Body of pancreas (tissue), 4 donors: Measurements from ENCODE around the gene AFF3. TPM values are rescaled to one million over a fixed set of nuclear protein-coding genes. Genes with fewer than 3 reads are reported as not detected.

ENCODE experiments used
- ATAC-seq: fragments of 150-250 bp; one replicate; pipeline ENCODE4 v1.9.1; 2016
- DNase-seq, 4 donors: peaks; one replicate each; pipeline ENCODE4 v3.0.0-alpha.2; 2019
- H3K27ac ChIP-seq, 4 donors: fragments of 200-600 bp; sonication (generic); 1 replicate in 3 of 4; 2 replicates in 1 of 4; pipeline versions ENCODE4 v1.5.1 to v1.6.1; 2016 to 2019; ENCODE audit warnings: mild to moderate bottlenecking in 1 of 4, mixed read lengths in 1 of 4, moderate library complexity in 1 of 4
- H3K27me3 ChIP-seq, 2 donors: fragments of 200-600 bp; sonication (generic); one replicate each; pipeline ENCODE4 v1.6.0; 2016; ENCODE audit warnings: mild to moderate bottlenecking in 1 of 2
- H3K36me3 ChIP-seq, 2 donors: fragments of 200-600 bp; sonication (generic); replicated peaks in 1 of 2; 2 replicates each; pipeline ENCODE4 v1.5.1; 2016; ENCODE audit warnings: low read depth in 2 of 2; ENCODE audit not compliant: insufficient read depth in 1 of 2
- H3K4me1 ChIP-seq: fragments of 200-600 bp; sonication (generic); one replicate; pipeline ENCODE4 v1.6.0; 2016
- H3K4me3 ChIP-seq, 2 donors: fragments of 200-600 bp; sonication (generic); 1 replicate in 1 of 2; 2 replicates in 1 of 2; pipeline ENCODE4 v1.5.1; 2016 to 2019
- H3K9me3 ChIP-seq, 3 donors: fragments of 200-600 bp; sonication (generic); 1 replicate in 2 of 3; 2 replicates in 1 of 3; pipeline ENCODE4 v1.5.1; 2016
- POLR2A ChIP-seq, 3 donors: fragments of 450-650 bp; IDR thresholded peaks; one replicate each; pipeline ENCODE4 v1.6.1; 2016; ENCODE audit warnings: antibody characterized with exemption in 3 of 3, mild to moderate bottlenecking in 2 of 3
- WGBS, 2 donors: methylation state at CpG; one replicate each; pipeline ENCODE4 v1.1.5; 2017; 5-methylcytosine and 5-hydroxymethylcytosine counted together
- intact Hi-C: fragments of 100-400 bp; cut with DNase I; formaldehyde crosslinking; loops from one replicate; pipeline ENCODE4 v1.15.1; 2023
- total RNA-seq, 2 donors: library from RNA; depleted of rRNA; stranded (reverse); fragments of >200 nt; gene quantifications; one replicate each; pipeline ENCODE4 v1.1.0, GENCODE V29; 2016
- TF ChIP-seq, protein P1 (sequence below), 7 experiments: fragments of 450-650 bp in 4 of 7; fragments of 200-600 bp in 3 of 7; sonication (generic) in 3 of 7; IDR thresholded peaks; one replicate each; pipeline ENCODE4 v1.5.1; 2016 to 2019; ENCODE audit warnings: antibody characterized with exemption in 7 of 7

The AFF3 gene
- total RNA-seq, 2 donors from 2014 or later, result 0.52 to 0.99 TPM

DNA sequence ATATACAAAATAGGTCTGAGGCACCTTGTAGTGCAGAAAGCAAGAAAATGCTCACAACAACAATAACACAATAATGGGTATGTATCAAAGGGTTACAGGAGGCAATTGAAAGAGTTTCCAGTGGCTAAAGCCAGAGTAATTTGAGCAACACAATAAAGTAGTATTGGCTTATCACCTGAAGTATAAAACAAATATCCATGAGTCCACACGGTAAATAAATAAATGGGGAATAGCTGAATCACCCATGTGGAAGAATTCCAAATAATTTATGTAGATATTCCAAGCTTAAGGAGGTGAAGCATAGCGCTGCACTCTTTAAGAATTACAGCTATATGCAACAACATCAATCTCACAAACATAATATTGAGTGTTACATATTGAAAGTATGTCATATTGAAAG, 110.8 kb downstream of the AFF3 start:
- no peak for ATAC-seq
- Histone ChIP-seq H3K4me1 (peaks cover under 1% of the 10 kb centered on the region), H3K9me3 (no peaks in the 10 kb centered on the region), H3K36me3 (no peaks in the 10 kb centered on the region), H3K27me3 (no peaks in the 10 kb centered on the region), H3K27ac (no peak overlapping the region), H3K4me3 (no peak overlapping the region)
- TF ChIP-seq, protein P1, sequence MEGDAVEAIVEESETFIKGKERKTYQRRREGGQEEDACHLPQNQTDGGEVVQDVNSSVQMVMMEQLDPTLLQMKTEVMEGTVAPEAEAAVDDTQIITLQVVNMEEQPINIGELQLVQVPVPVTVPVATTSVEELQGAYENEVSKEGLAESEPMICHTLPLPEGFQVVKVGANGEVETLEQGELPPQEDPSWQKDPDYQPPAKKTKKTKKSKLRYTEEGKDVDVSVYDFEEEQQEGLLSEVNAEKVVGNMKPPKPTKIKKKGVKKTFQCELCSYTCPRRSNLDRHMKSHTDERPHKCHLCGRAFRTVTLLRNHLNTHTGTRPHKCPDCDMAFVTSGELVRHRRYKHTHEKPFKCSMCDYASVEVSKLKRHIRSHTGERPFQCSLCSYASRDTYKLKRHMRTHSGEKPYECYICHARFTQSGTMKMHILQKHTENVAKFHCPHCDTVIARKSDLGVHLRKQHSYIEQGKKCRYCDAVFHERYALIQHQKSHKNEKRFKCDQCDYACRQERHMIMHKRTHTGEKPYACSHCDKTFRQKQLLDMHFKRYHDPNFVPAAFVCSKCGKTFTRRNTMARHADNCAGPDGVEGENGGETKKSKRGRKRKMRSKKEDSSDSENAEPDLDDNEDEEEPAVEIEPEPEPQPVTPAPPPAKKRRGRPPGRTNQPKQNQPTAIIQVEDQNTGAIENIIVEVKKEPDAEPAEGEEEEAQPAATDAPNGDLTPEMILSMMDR (IDR thresholded peaks at IDR 0.05), result no peak
- TF ChIP-seq POLR2A (IDR thresholded peaks at IDR 0.05), result no peak
- intact Hi-C loops, result no loop called here
- 39 to 50% methylated on average over 2 of the region's 2 CpGs for WGBS, 2 donors
- no peak for DNase-seq

- no peak for ATAC-seq
- H3K36me3 ChIP-seq, result no peaks in the 10 kb centered on the region
- H3K4me3 ChIP-seq, result no peak overlapping the region
- H3K27me3 ChIP-seq, result no peaks in the 10 kb centered on the region
- intact Hi-C loops, result no loop called here
- TF ChIP-seq, protein P1 (IDR thresholded peaks at IDR 0.05), result no peak
- no peak for TF ChIP-seq POLR2A (IDR thresholded peaks at IDR 0.05)
- no peak for DNase-seq
- 88 to 92% methylated on average over 6 of the region's 6 CpGs for WGBS, 2 donors
- H3K4me1 ChIP-seq, result no peaks in the 10 kb centered on the region
- H3K27ac ChIP-seq, result no peak overlapping the region
- H3K9me3 ChIP-seq, result no peaks in the 10 kb centered on the region
Measured at GRCh38 chr2:100029460-100029859, 112.9 kb downstream of the AFF3 start.

- H3K9me3 ChIP-seq, result no peaks in the 10 kb centered on the region
- H3K27me3 ChIP-seq, result no peaks in the 10 kb centered on the region
- no peak for DNase-seq
- H3K27ac ChIP-seq, result no peak overlapping the region
- no peak for TF ChIP-seq POLR2A (IDR thresholded peaks at IDR 0.05)
- TF ChIP-seq, protein P1 (IDR thresholded peaks at IDR 0.05), result no peak
- intact Hi-C loops, result no loop called here
- WGBS, 2 donors, result 76 to 77% methylated on average over 3 of the region's 3 CpGs
- H3K36me3 ChIP-seq, result no peaks in the 10 kb centered on the region
- no peak overlapping the region for H3K4me3 ChIP-seq
- no peak for ATAC-seq
- no peaks in the 10 kb centered on the region for H3K4me1 ChIP-seq
Measured at GRCh38 chr2:100021791-100022340, 120.5 kb downstream of the AFF3 start.

DNA sequence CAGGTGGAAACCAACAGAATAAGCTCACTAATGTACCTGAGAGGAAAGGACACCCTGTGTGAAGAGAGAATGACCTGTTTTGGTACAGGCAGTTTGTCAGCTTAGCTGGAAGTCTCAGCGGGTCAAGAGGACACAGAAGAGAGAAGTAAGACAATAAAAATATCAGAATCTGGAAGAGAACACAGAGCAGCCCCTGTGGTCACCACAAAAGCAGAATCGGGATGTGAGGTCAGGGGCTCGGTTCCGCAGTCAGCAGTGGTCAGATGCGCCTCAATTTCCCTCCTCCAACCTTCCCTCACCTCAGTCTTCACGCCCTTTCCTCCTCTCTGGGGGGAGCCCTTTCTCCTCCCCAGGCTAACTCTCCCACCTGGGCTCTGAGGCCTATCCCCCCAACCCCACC, 122.9 kb downstream of the AFF3 start:
- no peaks in the 10 kb centered on the region for H3K27me3 ChIP-seq
- intact Hi-C loops, result no loop called here
- ATAC-seq, result no peak
- H3K9me3 ChIP-seq, result no peaks in the 10 kb centered on the region
- no peaks in the 10 kb centered on the region for H3K36me3 ChIP-seq
- TF ChIP-seq, protein P1 (IDR thresholded peaks at IDR 0.05), result no peak
- no peak for TF ChIP-seq POLR2A (IDR thresholded peaks at IDR 0.05)
- 77 to 84% methylated on average over 6 of the region's 6 CpGs for WGBS, 2 donors
- no peak overlapping the region for H3K27ac ChIP-seq
- DNase-seq, result no peak
- no peaks in the 10 kb centered on the region for H3K4me1 ChIP-seq
- no peak overlapping the region for H3K4me3 ChIP-seq
